ENCODE measurements around the gene RNFT2. TPM values are rescaled to one million over a fixed set of nuclear protein-coding genes. Genes with fewer than 3 reads are reported as not detected.

The RNFT2 gene
- total RNA-seq, 1 donor: 2.2 TPM

GRCh38 chr12:116870306-116870705 is 132.2 kb downstream of the RNFT2 start:
- no peak for DNase-seq (ENCODE audit: low read depth in 2 of 3, low spot score in 2 of 3)

DNA sequence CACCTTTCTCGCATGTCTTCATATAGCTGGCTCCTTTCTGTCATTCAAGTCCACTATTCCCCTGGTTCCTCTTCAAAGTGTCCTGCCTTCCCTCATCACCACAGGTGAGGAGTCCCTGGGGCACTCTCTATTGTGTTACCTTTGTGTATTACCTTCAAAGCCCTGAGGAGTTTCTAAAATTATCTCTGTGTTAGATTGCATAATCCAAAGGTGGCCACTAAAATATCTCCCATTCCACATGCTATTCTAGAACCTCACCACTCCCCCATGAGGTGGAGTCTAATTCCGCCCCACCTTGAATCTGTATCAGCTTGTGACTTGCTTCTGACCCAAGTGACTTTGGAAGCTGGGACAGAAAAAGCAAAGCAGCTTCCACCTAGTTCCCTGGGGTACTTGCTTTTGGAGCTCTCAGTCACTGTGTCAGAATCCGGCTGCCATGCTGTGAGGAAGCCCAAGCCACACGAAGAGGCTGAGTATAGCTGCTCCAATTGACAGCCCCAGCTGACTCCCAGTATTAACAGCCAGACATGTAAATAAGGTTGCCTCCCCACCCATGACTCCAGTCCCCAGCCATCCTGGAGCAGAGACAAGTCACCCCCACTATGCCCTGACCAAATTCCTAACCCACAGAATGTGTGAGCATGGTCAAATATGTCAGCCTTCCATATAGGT is 136.3 kb downstream of the RNFT2 start:
- DNase-seq (ENCODE audit: low read depth in 2 of 3, low spot score in 2 of 3): no peak

- no peak for DNase-seq (ENCODE audit: low read depth in 2 of 3, low spot score in 2 of 3)
Observed at GRCh38 chr12:116876151-116876869, 138.2 kb downstream of the RNFT2 start.

- DNase-seq (ENCODE audit: low read depth in 2 of 3, low spot score in 2 of 3): no peak
Observed at GRCh38 chr12:116878567-116879508, 140.7 kb downstream of the RNFT2 start.

GRCh38 chr12:116879509-116880212 is 141.5 kb downstream of the RNFT2 start:
- no peak for DNase-seq (ENCODE audit: low read depth in 2 of 3, low spot score in 2 of 3)

- peak in 1 of 3 donors; percentile 25 for DNase-seq (ENCODE audit: low read depth in 2 of 3, low spot score in 2 of 3)
Observed at GRCh38 chr12:116880213-116880816, 142.2 kb downstream of the RNFT2 start.

- DNase-seq (ENCODE audit: low read depth in 2 of 3, low spot score in 2 of 3): peak; percentile 10 to 67 (median 66)
Observed at GRCh38 chr12:116880817-116881324, 142.8 kb downstream of the RNFT2 start.

DNA sequence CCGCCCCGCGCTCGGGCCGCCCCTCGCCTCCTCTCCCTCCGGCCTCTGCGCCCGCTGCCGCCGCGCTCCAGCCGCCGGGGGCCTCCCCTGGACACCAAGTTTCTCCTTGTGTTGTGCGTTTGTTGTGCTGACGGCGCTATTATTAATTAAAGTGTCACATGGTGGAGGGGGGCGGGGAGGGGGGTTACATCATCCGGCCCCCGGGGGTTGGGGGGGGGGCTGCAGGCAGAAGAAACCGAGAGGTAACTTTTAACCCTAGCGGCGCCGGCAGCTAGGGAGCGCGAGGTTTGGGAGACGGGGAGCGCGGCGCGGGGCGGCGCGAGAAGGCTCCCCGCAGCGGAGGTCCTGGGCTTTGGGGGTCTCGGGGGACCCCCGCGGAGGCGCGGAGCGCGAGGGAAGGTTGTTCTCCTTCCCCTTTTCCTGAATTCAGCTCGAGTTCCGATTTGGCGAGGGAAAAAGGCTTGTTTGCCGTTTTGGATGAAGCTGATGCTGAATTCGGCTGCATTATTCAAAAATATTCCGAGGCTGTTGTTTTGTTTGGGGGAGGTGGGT is 143.3 kb downstream of the RNFT2 start, which contains the start of gene HRK:
HRK (minus strand) TSS at position 117 of the 552 bp plus-strand sequence. CDS start 134 bp downstream, outside the sequence.
- peak in 1 of 3 donors; percentile 34 for DNase-seq (ENCODE audit: low read depth in 2 of 3, low spot score in 2 of 3)

DNA sequence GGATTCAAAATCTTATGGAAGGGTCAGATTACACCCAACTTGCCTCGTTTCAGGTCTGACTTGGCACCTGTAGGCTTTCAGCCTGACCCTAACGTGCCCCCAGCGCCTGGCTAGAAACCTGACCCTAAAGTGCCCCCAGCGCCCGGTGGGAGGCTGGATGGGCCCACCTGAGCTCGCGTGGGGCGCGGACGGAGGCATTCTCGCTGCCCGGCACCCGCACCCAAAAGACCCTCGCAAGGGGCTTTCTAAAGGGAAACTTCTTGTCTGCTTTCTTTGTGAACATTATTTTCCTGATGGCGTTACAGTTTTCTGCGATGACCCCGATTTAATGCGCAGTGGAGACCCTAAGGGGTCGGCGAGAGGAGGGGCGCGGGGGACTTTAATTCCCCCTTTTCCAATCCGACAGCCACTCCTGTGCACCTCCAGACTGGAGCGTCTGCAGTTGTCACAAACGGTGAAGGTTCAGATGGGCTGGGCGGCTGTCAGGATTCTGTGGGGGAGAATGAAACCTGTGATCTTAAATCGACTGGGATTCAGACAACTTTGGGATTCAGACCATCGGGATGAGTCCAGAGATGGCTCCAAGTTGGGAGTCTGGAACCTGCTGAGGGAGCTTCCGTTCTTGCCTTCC is 143.9 kb downstream of the RNFT2 start:
- no peak for DNase-seq (ENCODE audit: low read depth in 2 of 3, low spot score in 2 of 3)

GRCh38 chr12:116882742-116883141 is 144.6 kb downstream of the RNFT2 start:
- peak in 1 of 3 donors; percentile 50 for DNase-seq (ENCODE audit: low read depth in 2 of 3, low spot score in 2 of 3)

GRCh38 chr12:116884871-116885270 is 146.8 kb downstream of the RNFT2 start:
- no peak for DNase-seq (ENCODE audit: low read depth in 2 of 3, low spot score in 2 of 3)

GRCh38 chr12:116885491-116885890 is 147.4 kb downstream of the RNFT2 start:
- peak in 2 of 3 donors; percentile 65 to 83 for DNase-seq (ENCODE audit: low read depth in 2 of 3, low spot score in 2 of 3)

GRCh38 chr12:116887244-116887643 is 149.1 kb downstream of the RNFT2 start:
- no peak for DNase-seq (ENCODE audit: low read depth in 2 of 3, low spot score in 2 of 3)

DNA sequence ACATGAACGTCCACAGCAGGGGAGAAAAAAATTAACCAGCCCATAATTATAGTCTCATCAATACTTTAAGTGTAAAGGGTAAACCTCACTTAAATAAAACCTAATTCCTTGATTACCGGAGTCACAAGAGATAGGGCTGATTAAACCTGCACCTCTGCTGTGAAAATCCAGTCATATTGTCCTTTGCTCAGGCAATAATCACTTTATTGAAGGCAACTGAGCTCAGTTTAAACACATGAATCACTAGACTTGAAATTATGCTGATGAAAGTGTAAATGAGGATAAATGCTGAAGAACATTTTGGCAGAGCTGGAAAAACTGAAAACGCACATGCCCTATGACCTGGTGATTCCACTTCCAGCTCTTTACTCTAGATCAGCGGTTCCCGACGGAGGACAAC is 149.8 kb downstream of the RNFT2 start:
- no peak for DNase-seq (ENCODE audit: low read depth in 2 of 3, low spot score in 2 of 3)

DNA sequence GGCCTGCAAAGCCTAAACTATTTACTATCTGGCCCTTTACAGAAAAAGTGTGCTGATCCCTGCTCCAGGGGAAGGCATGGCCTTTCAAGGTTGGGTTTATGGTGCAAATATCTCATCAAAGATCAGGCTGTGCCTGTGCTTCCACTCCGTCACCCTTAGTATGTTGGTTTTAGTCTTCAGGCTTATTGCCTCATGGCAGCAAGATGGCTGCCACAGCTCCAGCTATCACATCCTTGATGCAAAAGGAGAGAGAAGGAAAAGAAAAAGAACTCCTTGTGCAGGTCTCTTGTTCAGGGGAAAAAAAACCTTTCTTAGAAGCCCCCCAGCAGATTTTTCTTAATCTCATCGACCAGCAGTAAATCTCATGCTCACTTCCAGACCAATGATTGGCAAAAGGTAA is 152.2 kb downstream of the RNFT2 start:
- DNase-seq (ENCODE audit: low read depth in 2 of 3, low spot score in 2 of 3): no peak

- no peak for DNase-seq (ENCODE audit: low read depth in 2 of 3, low spot score in 2 of 3)
Observed at GRCh38 chr12:116891019-116891418, 152.9 kb downstream of the RNFT2 start.

- no peak for DNase-seq (ENCODE audit: low read depth in 2 of 3, low spot score in 2 of 3)
Observed at GRCh38 chr12:116892349-116893140, 154.4 kb downstream of the RNFT2 start.

GRCh38 chr12:116894913-116895312 is 156.8 kb downstream of the RNFT2 start:
- no peak for DNase-seq (ENCODE audit: low read depth in 2 of 3, low spot score in 2 of 3)
